H1 (cell line): ENCODE results near the gene ZNF226. TPM values are rescaled to one million over a fixed set of nuclear protein-coding genes. Genes with fewer than 3 reads are reported as not detected.

Experiments
- CTCF ChIA-PET: fragments of 300-600 bp; sonication (Branson Sonifier 250); formaldehyde crosslinking; loops from one replicate; lab custom pipeline; 2021; ENCODE audit not compliant: partially characterized antibody; lab: Charles Lee
- POLR2A ChIA-PET: fragments of 300-600 bp; sonication (Branson Sonifier 250); formaldehyde crosslinking; loops from one replicate; lab custom pipeline; 2021; ENCODE audit warnings: inconsistent platforms; ENCODE audit not compliant: partially characterized antibody; lab: Charles Lee
- DNase-seq, 2 experiments: peaks; one replicate each; pipeline versions ENCODE4 v3.0.0 to v3.0.0-alpha.2; 2010 to 2022; ENCODE audit warnings: low spot score in 2 of 2, low read depth in 1 of 2, mixed read lengths in 1 of 2
- FAIRE-seq: peaks from 2 replicates; lab custom pipeline; 2011; peaks lifted over from hg19 to GRCh38; lab: Jason Lieb, UNC
- H2AFZ ChIP-seq: 2 replicates; pipeline ENCODE4 v1.8.1; 2012; ENCODE audit warnings: low read length, inconsistent platforms
- H2AK5ac ChIP-seq: 2 replicates; pipeline ENCODE4 v1.6.1; 2013; ENCODE audit warnings: low read depth, low read length
- H2BK120ac ChIP-seq: replicated peaks from 2 replicates; pipeline ENCODE3; 2013; ENCODE audit warnings: low read depth, low read length, inconsistent platforms
- H2BK12ac ChIP-seq: 2 replicates; pipeline ENCODE4 v1.6.1; 2013; ENCODE audit warnings: low read depth, low read length
- H2BK15ac ChIP-seq: 2 replicates; pipeline ENCODE4 v1.6.1; 2013; ENCODE audit warnings: low read length
- H2BK20ac ChIP-seq: 2 replicates; pipeline ENCODE4 v1.6.1; 2013; ENCODE audit warnings: low read length
- H2BK5ac ChIP-seq: 2 replicates; pipeline ENCODE4 v1.6.1; 2013; ENCODE audit warnings: low read depth, low read length
- H3K14ac ChIP-seq: 2 replicates; pipeline ENCODE4 v1.6.1; 2013; ENCODE audit warnings: inconsistent platforms; ENCODE audit not compliant: insufficient read length
- H3K18ac ChIP-seq: 2 replicates; pipeline ENCODE4 v1.6.1; 2013; ENCODE audit warnings: low read length; ENCODE audit errors: extremely low read depth
- H3K23ac ChIP-seq: 2 replicates; pipeline ENCODE4 v1.6.1; 2013; ENCODE audit warnings: inconsistent platforms; ENCODE audit not compliant: insufficient read length
- H3K23me2 ChIP-seq: 2 replicates; pipeline ENCODE4 v1.6.1; 2013; ENCODE audit warnings: low read depth, low read length
- H3K27ac ChIP-seq: 2 replicates; pipeline ENCODE4 v1.6.1; 2011; ENCODE audit warnings: low read depth, low read length, inconsistent platforms
- H3K27me3 ChIP-seq, 4 experiments: replicated peaks in 1 of 4; 1 replicate in 1 of 4; 2 replicates in 3 of 4; pipeline versions ENCODE4 v1.6.1 to v1.8.1; 2011 to 2013; ENCODE audit warnings: low read length in 3 of 4, mild to moderate bottlenecking in 3 of 4, inconsistent platforms in 2 of 4, mixed read lengths in 2 of 4, moderate library complexity in 1 of 4; ENCODE audit not compliant: control insufficient read depth in 3 of 4, insufficient read depth in 3 of 4; ENCODE audit errors: extremely low read depth in 1 of 4
- H3K36me3 ChIP-seq, 4 experiments: 2 replicates each; pipeline versions ENCODE4 v1.6.1 to v1.8.1; 2011 to 2013; ENCODE audit warnings: mild to moderate bottlenecking in 4 of 4, low read length in 3 of 4, moderate library complexity in 2 of 4, control low read depth in 1 of 4, inconsistent platforms in 1 of 4; ENCODE audit not compliant: insufficient read depth in 4 of 4, control insufficient read depth in 2 of 4
- H3K4ac ChIP-seq: replicated peaks from 2 replicates; pipeline ENCODE3; 2013; ENCODE audit warnings: low read length, low read depth, mixed read lengths, inconsistent platforms; ENCODE audit not compliant: insufficient read length
- H3K4me1 ChIP-seq, 4 experiments: replicated peaks in 1 of 4; 1 replicate in 1 of 4; 2 replicates in 3 of 4; pipeline versions ENCODE4 v1.6.1 to v1.8.1; 2011 to 2013; ENCODE audit warnings: low read length in 3 of 4, inconsistent platforms in 2 of 4, mixed read lengths in 1 of 4; ENCODE audit not compliant: insufficient read depth in 4 of 4, control insufficient read depth in 3 of 4
- H3K4me2 ChIP-seq, 2 experiments: 2 replicates each; pipeline versions ENCODE4 v1.6.1 to v1.8.1; 2011 to 2013; ENCODE audit warnings: low read depth in 2 of 2, low read length in 2 of 2, control low read depth in 1 of 2, inconsistent platforms in 1 of 2, mild to moderate bottlenecking in 1 of 2; ENCODE audit not compliant: insufficient read depth in 1 of 2
- H3K4me3 ChIP-seq, 4 experiments: fragments of 200-600, 300-600 bp in 1 of 4; sonication (generic), shearing (Covaris generic), sonication (Bioruptor Twin) in 1 of 4; 2 replicates each; pipeline versions ENCODE4 v1.5.1 to v1.8.1; 2011 to 2016; ENCODE audit warnings: low read length in 4 of 4, low read depth in 3 of 4, control low read depth in 2 of 4, inconsistent platforms in 2 of 4, mild to moderate bottlenecking in 2 of 4, mixed read lengths in 1 of 4, moderate library complexity in 1 of 4; ENCODE audit not compliant: insufficient read depth in 2 of 4; ENCODE audit errors: extremely low read depth in 1 of 4
- H3K56ac ChIP-seq: replicated peaks from 2 replicates; pipeline ENCODE3; 2013; ENCODE audit warnings: low read depth, mild to moderate bottlenecking, mixed read lengths, low read length, inconsistent platforms; ENCODE audit not compliant: insufficient read length
- H3K79me1 ChIP-seq: 2 replicates; pipeline ENCODE4 v1.6.1; 2013; ENCODE audit warnings: low read depth, low read length, control low read depth
- H3K79me2 ChIP-seq, 2 experiments: 2 replicates each; pipeline versions ENCODE4 v1.6.1 to v1.8.1; 2012 to 2013; ENCODE audit warnings: low read length in 2 of 2, mild to moderate bottlenecking in 2 of 2, inconsistent platforms in 1 of 2; ENCODE audit not compliant: insufficient read depth in 2 of 2, control insufficient read depth in 1 of 2
- H3K9ac ChIP-seq, 4 experiments: replicated peaks in 1 of 4; 1 replicate in 1 of 4; 2 replicates in 3 of 4; pipeline versions ENCODE4 v1.6.1 to v1.8.1; 2011 to 2013; ENCODE audit warnings: low read depth in 3 of 4, low read length in 3 of 4, control low read depth in 2 of 4, mild to moderate bottlenecking in 2 of 4, moderate library complexity in 2 of 4, inconsistent platforms in 1 of 4; ENCODE audit errors: extremely low read depth in 1 of 4
- H3K9me3 ChIP-seq, 2 experiments: 2 replicates each; pipeline versions ENCODE4 v1.6.1 to v1.8.1; 2012 to 2013; ENCODE audit warnings: mild to moderate bottlenecking in 2 of 2, moderate library complexity in 2 of 2, control low read depth in 1 of 2, inconsistent platforms in 1 of 2, low read depth in 1 of 2, low read length in 1 of 2, mixed read lengths in 1 of 2; ENCODE audit not compliant: insufficient read depth in 2 of 2
- H4K20me1 ChIP-seq, 2 experiments: replicated peaks in 1 of 2; 2 replicates each; pipeline versions ENCODE3 to v1.8.1; 2011 to 2013; ENCODE audit warnings: inconsistent platforms in 2 of 2, low read length in 2 of 2, mild to moderate bottlenecking in 1 of 2; ENCODE audit not compliant: insufficient read depth in 2 of 2, control insufficient read depth in 1 of 2
- H4K5ac ChIP-seq: 2 replicates; pipeline ENCODE4 v1.6.1; 2013; ENCODE audit warnings: low read length, low read depth, mixed read lengths, inconsistent platforms; ENCODE audit not compliant: insufficient read length
- H4K8ac ChIP-seq: 2 replicates; pipeline ENCODE4 v1.8.0; 2013; ENCODE audit warnings: mild to moderate bottlenecking, moderate library complexity, low read length, inconsistent platforms; ENCODE audit not compliant: insufficient read depth; ENCODE audit errors: extremely low read depth
- H4K91ac ChIP-seq: replicated peaks from 2 replicates; pipeline ENCODE3; 2013; ENCODE audit warnings: low read length, mixed read lengths, inconsistent platforms; ENCODE audit not compliant: insufficient read length
- ATF3 ChIP-seq: IDR thresholded peaks from 2 replicates; pipeline ENCODE4 v1.6.1; 2011; ENCODE audit warnings: low read depth, mild to moderate bottlenecking, low read length; ENCODE audit not compliant: insufficient read depth
- JUND ChIP-seq: IDR thresholded peaks from 2 replicates; pipeline ENCODE4 v1.6.1; 2011; ENCODE audit warnings: mild to moderate bottlenecking, improper control_type of control experiment, low read length
- whole genome bisulfite sequencing, 2 experiments: shearing (Covaris generic) in 1 of 2; methylation state at CpG; one replicate each; pipeline versions ENCODE4 v1.1.6 to v1.1.7; 2013 to 2015; ENCODE audit warnings: low lambda C conversion rate in 2 of 2, mixed read lengths in 2 of 2, inconsistent platforms in 1 of 2, low coverage in 1 of 2, missing lambda C conversion rate in 1 of 2; ENCODE audit not compliant: insufficient replicate concordance in 2 of 2, insufficient coverage in 1 of 2, insufficient read length in 1 of 2; ENCODE audit errors: extremely low coverage in 1 of 2, missing lambda C conversion rate in 1 of 2; 5-methylcytosine and 5-hydroxymethylcytosine counted together
- polyA plus RNA-seq, 7 experiments: library from polyadenylated mRNA; depleted of rRNA in 3 of 7; stranded (reverse) in 5 of 7; unstranded in 2 of 7; fragments of >200 nt in 5 of 7; fragments of 200-250 nt in 2 of 7; gene quantifications; 1 replicate in 5 of 7; 2 replicates in 1 of 7; 4 replicates in 1 of 7; pipeline versions ENCODE4 v1.2.1 to v1.2.3, GENCODE V29; 2011 to 2013; ENCODE audit warnings: missing spikeins in 2 of 7, mixed read lengths in 2 of 7
- total RNA-seq: library from RNA; stranded (reverse); fragmentation: NEBNext Ultra II Directional; extraction: Animal tissue kit (Norgen Biotek cat#: 25700); gene quantifications from 2 replicates; pipeline ENCODE4 v1.2.1, GENCODE V29; 2021

The ZNF226 gene
- total and polyA plus RNA-seq, 2 of the 8 experiments (the other 6 are each of a cell fraction or from before 2014, with no cell fraction given): 4.1 to 18.3 TPM

- DNase-seq: no peak
- CTCF ChIA-PET: no interaction called here
Measured at GRCh38 chr19:44192127-44192526, 27.2 kb downstream of the ZNF226 start.

More at GRCh38 chr19:44192127-44192526, 27.2 kb downstream of the ZNF226 start:
- Histone ChIP-seq H3K23me2 (no peaks in the 10 kb centered on the region; the same call in 1 of the 2 replicates), H4K5ac (no peak overlapping the region), H2BK20ac (no peak overlapping the region), H2BK15ac (no peak overlapping the region), H2BK5ac (no peak overlapping the region), H3K4ac (no peak overlapping the region), H3K36me3 (no peaks in the 10 kb centered on the region), H3K79me1 (no peaks in the 10 kb centered on the region), H3K9ac (no peak overlapping the region), H3K14ac (no peak overlapping the region), H2BK12ac (no peak overlapping the region), H3K4me1 (no peaks in the 10 kb centered on the region), H3K23ac (no peak overlapping the region), H2AK5ac (no peak overlapping the region), H2AFZ (no peak overlapping the region), H3K27ac (no peak overlapping the region), H4K20me1 (no peaks in the 10 kb centered on the region), H2BK120ac (no peak overlapping the region), H4K8ac (no peak overlapping the region), H4K91ac (no peak overlapping the region), H3K4me2 (no peak overlapping the region), H3K27me3 (no peaks in the 10 kb centered on the region), H3K56ac (no peak overlapping the region), H3K4me3 (no peak overlapping the region), H3K18ac (no peak overlapping the region), H3K79me2 (no peaks in the 10 kb centered on the region), H3K9me3 (peaks cover 12 to 31% of the 10 kb centered on the region in 2 experiments)
- 91% methylated on average over 5 of the region's 5 CpGs; no CpG with 5 or more reads in 1 of the 2 experiments for WGBS, 2 experiments
- POLR2A ChIA-PET: no interaction called here
- no peak for TF ChIP-seq ATF3
- no peak for TF ChIP-seq JUND
- FAIRE-seq: no peak
